A549 (cell line): Measurements from ENCODE around the gene KANTR.

Experiments used
- BHLHE40 ChIP-seq: IDR thresholded peaks from 2 replicates; pipeline ENCODE4 v1.6.1; 2012; ENCODE audit warnings: low read depth, low read length, inconsistent platforms
- CEBPB ChIP-seq, 2 experiments: fragments of >200 bp in 1 of 2; sonication (Bioruptor Twin) in 1 of 2; formaldehyde crosslinking in 1 of 2; IDR thresholded peaks; 2 replicates each; pipeline ENCODE4 v1.6.1; 2012 to 2016
- CTCF ChIP-seq: fragments of >200 bp; sonication (Bioruptor Twin); formaldehyde crosslinking; IDR thresholded peaks from 3 replicates; pipeline ENCODE4 v1.5.1; 2016
- ELK1 ChIP-seq: fragments of 150-350 bp; IDR thresholded peaks from 2 replicates; pipeline ENCODE4 v1.6.1; 2014; ENCODE audit warnings: low read depth, mild to moderate bottlenecking, low read length
- FOSB ChIP-seq: fragments of 250-450 bp; sonication (Bioruptor Pico); IDR thresholded peaks from 2 replicates; pipeline ENCODE4 v1.5.0; 2020; ENCODE audit warnings: mild to moderate bottlenecking, moderate library complexity
- JUNB ChIP-seq: fragments of >200 bp; sonication (Bioruptor Twin); formaldehyde crosslinking; IDR thresholded peaks from 2 replicates; pipeline ENCODE4 v1.6.1; 2016
- MAZ ChIP-seq: fragments of 150-350 bp; IDR thresholded peaks from 2 replicates; pipeline ENCODE4 v1.6.1; 2014; ENCODE audit warnings: antibody characterized with exemption, low read depth, low read length, borderline replicate concordance
- POLR2AphosphoS2 ChIP-seq: conservative IDR thresholded peaks from 2 replicates; pipeline ENCODE4 v1.6.1; 2012; ENCODE audit warnings: low read length, improper control_type of control experiment, inconsistent platforms
- RCOR1 ChIP-seq: fragments of 150-350 bp; IDR thresholded peaks from 2 replicates; pipeline ENCODE4 v1.6.1; 2014; ENCODE audit warnings: antibody characterized with exemption, low read length, low read depth
- SREBF2 ChIP-seq: fragments of 450-650 bp; IDR thresholded peaks from 2 replicates; pipeline ENCODE4 v1.6.1; 2014; ENCODE audit warnings: mild to moderate bottlenecking, moderate library complexity

- no peak for TF ChIP-seq POLR2AphosphoS2
- no peak for TF ChIP-seq CTCF
- no peak for TF ChIP-seq FOSB (CRISPR knock-in tag)
- TF ChIP-seq BHLHE40 = no peak
- no peak for TF ChIP-seq ELK1
- TF ChIP-seq MAZ = no peak
- no peak for TF ChIP-seq JUNB
- TF ChIP-seq RCOR1 = no peak
- TF ChIP-seq SREBF2 = no peak
- TF ChIP-seq CEBPB (IDR thresholded peaks at IDR 0.05) = no peak
Measured at GRCh38 chrX:53049127-53049517, 44.8 kb upstream of the KANTR start.
